ENCODE data around the gene PIGS. TPM values are rescaled to one million over a fixed set of nuclear protein-coding genes. Genes with fewer than 3 reads are reported as not detected.

The PIGS gene
- polyA plus RNA-seq, 3 donors, result 59.4 to 87.5 (median 84.9) TPM

DNA sequence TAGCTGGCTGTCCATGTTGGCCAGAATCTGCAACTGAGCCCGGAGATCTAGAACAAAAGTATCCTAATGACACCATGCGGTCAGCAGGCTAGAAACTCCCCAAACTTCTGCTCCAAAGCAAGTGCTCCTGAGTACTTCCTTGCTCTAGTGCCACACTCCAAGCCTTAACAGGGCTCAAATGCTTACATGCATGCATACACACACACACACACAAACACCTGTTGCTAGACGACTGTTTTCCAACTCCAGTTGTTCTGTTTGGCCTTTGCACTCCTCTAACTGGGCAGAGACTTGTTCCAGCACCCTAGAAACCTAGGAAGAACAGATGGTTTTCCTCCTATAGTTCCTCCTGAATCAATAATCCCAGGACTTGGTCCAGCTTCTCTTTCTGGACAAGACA is 13.1 kb upstream of the PIGS start:
- Histone ChIP-seq H3K36me3 (replicated peaks in 1 of 2; ENCODE audit: control insufficient read depth in 1 of 2, insufficient read depth in 2 of 2, low read length in 2 of 2) (peaks cover 65 to 92% of the 10 kb centered on the region in 2 donors), H3K79me2 (ENCODE audit: insufficient read depth, low read length) (peaks cover 13% of the 10 kb centered on the region), H3K4me2 (replicated peaks; ENCODE audit: extremely low read depth, low read length, poor library complexity, severe bottlenecking) (no peak overlapping the region), H3K9me3 (replicated peaks in 1 of 2; ENCODE audit: control insufficient read depth in 1 of 2, insufficient read depth in 1 of 2, low read length in 2 of 2) (no peaks in the 10 kb centered on the region), H3K27me3 (ENCODE audit: control insufficient read depth in 2 of 2, insufficient read depth in 2 of 2, low read length in 2 of 2) (no peaks in the 10 kb centered on the region), H4K20me1 (ENCODE audit: insufficient read depth, low read length) (no peaks in the 10 kb centered on the region), H3K9ac (ENCODE audit: insufficient read depth, low read length, poor library complexity, severe bottlenecking) (no peak overlapping the region), H3K27ac (ENCODE audit: low read depth in 1 of 2, low read length in 2 of 2) (no peak overlapping the region), H3K4me1 (ENCODE audit: control insufficient read depth in 1 of 2, insufficient read depth in 2 of 2, low read length in 2 of 2) (no peaks in the 10 kb centered on the region), H3K4me3 (replicated peaks in 1 of 3; ENCODE audit: low read depth in 2 of 3, low read length in 3 of 3) (no peak overlapping the region), H2AFZ (ENCODE audit: insufficient read depth, low read depth, low read length, poor library complexity, severe bottlenecking) (no peak overlapping the region)
- Mint-ChIP-seq H3K4me3 (no peak overlapping the region), H3K4me1 (no peaks in the 10 kb centered on the region), H3K9me3 (no peaks in the 10 kb centered on the region), H3K27me3 (ENCODE audit: low read depth in 3 of 3) (peaks cover 0 to 5% (median 0%) of the 10 kb centered on the region in 3 donors), H3K27ac (no peak overlapping the region), H3K36me3 (peaks cover 33 to 44% of the 10 kb centered on the region in 2 donors)
- DNase-seq, result no peak
- WGBS (ENCODE audit: insufficient coverage), result 92% methylated on average over 3 of the region's 3 CpGs
- TF ChIP-seq, protein P1, sequence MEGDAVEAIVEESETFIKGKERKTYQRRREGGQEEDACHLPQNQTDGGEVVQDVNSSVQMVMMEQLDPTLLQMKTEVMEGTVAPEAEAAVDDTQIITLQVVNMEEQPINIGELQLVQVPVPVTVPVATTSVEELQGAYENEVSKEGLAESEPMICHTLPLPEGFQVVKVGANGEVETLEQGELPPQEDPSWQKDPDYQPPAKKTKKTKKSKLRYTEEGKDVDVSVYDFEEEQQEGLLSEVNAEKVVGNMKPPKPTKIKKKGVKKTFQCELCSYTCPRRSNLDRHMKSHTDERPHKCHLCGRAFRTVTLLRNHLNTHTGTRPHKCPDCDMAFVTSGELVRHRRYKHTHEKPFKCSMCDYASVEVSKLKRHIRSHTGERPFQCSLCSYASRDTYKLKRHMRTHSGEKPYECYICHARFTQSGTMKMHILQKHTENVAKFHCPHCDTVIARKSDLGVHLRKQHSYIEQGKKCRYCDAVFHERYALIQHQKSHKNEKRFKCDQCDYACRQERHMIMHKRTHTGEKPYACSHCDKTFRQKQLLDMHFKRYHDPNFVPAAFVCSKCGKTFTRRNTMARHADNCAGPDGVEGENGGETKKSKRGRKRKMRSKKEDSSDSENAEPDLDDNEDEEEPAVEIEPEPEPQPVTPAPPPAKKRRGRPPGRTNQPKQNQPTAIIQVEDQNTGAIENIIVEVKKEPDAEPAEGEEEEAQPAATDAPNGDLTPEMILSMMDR (IDR thresholded peaks at IDR 0.05), result no peak
- intact Hi-C loops (cut with micrococcal nuclease), result no loop called here

DNA sequence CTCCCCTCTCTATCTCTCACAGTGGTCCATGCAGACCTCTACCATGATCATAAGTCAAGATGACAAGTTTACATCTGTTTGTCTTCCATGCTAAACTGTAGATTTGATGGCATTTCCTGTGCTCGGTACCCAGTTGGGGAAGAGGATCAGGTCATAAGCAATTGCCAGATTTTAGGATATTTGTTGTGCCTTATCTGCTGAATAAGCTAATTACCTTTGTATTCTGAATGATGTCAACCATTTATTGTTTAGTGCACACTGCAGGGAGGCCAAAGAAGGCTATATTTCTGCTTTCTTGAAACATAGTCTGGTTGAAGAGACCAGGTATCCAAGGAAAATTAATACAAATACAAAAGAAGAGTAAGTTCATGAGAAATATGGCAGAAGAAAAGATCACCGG is 11.2 kb upstream of the PIGS start:
- Histone ChIP-seq H3K9me3 (replicated peaks in 1 of 2; ENCODE audit: control insufficient read depth in 1 of 2, insufficient read depth in 1 of 2, low read length in 2 of 2) (no peaks in the 10 kb centered on the region), H2AFZ (ENCODE audit: insufficient read depth, low read depth, low read length, poor library complexity, severe bottlenecking) (no peak overlapping the region), H3K9ac (ENCODE audit: insufficient read depth, low read length, poor library complexity, severe bottlenecking) (no peak overlapping the region), H3K36me3 (replicated peaks in 1 of 2; ENCODE audit: control insufficient read depth in 1 of 2, insufficient read depth in 2 of 2, low read length in 2 of 2) (peaks cover 62 to 93% of the 10 kb centered on the region in 2 donors), H3K27ac (ENCODE audit: low read depth in 1 of 2, low read length in 2 of 2) (no peak overlapping the region), H3K4me3 (replicated peaks in 1 of 3; ENCODE audit: low read depth in 2 of 3, low read length in 3 of 3) (no peak overlapping the region), H3K4me2 (replicated peaks; ENCODE audit: extremely low read depth, low read length, poor library complexity, severe bottlenecking) (no peak overlapping the region), H3K4me1 (ENCODE audit: control insufficient read depth in 1 of 2, insufficient read depth in 2 of 2, low read length in 2 of 2) (no peaks in the 10 kb centered on the region), H3K27me3 (ENCODE audit: control insufficient read depth in 2 of 2, insufficient read depth in 2 of 2, low read length in 2 of 2) (no peaks in the 10 kb centered on the region), H4K20me1 (ENCODE audit: insufficient read depth, low read length) (no peaks in the 10 kb centered on the region), H3K79me2 (ENCODE audit: insufficient read depth, low read length) (no peaks in the 10 kb centered on the region)
- TF ChIP-seq, protein P1 (IDR thresholded peaks at IDR 0.05), result no peak
- Mint-ChIP-seq H3K36me3 (peaks cover 35 to 43% of the 10 kb centered on the region in 2 donors), H3K27me3 (ENCODE audit: low read depth in 3 of 3) (peaks cover 0 to 5% (median 0%) of the 10 kb centered on the region in 3 donors), H3K4me1 (no peaks in the 10 kb centered on the region), H3K27ac (no peak overlapping the region), H3K9me3 (no peaks in the 10 kb centered on the region), H3K4me3 (no peak overlapping the region)
- 100% methylated on average over 1 of the region's 2 CpGs for WGBS (ENCODE audit: insufficient coverage)
- no peak for DNase-seq
- intact Hi-C loops (cut with micrococcal nuclease), result no loop called here

Data from CD14-positive monocyte (primary cell).